HG03139 (cell line): Measurements from ENCODE around the gene EMC7.
A peak's percentile ranks its signal among the peaks of the same experiment; 100 is the strongest.
"Not testable (repeated sequence)": the region's sequence is repeated elsewhere in the genome, so short reads cannot be mapped to it uniquely, and the experiment has no call there.

Experiments
- ATAC-seq: cut with Tn5 transposase; IDR thresholded peaks from one replicate; pipeline ENCODE4 v1.9.1; 2021; ENCODE audit not compliant: unreplicated experiment

Gene EMC7

GRCh38 chr15:34101366-34102174, at the start of gene EMC7, which contains the start of gene PGBD4:
Gene EMC7 (minus strand): TSS chr15:34101862. CDS start chr15:34101839, 23 bp downstream.
Gene PGBD4 (plus strand): TSS chr15:34102083. CDS start chr15:34102532, 449 bp downstream.
- peak; percentile 98 for ATAC-seq

GRCh38 chr15:34147371-34148140, 45.9 kb upstream of the EMC7 start:
- ATAC-seq: no peak

- no peak for ATAC-seq
Measured at GRCh38 chr15:34133511-34133910, 31.8 kb upstream of the EMC7 start.

- no peak for ATAC-seq
Measured at GRCh38 chr15:34132881-34133280, 31.2 kb upstream of the EMC7 start.

- ATAC-seq: no peak
Measured at GRCh38 chr15:34128898-34129297, 27.2 kb upstream of the EMC7 start.

DNA sequence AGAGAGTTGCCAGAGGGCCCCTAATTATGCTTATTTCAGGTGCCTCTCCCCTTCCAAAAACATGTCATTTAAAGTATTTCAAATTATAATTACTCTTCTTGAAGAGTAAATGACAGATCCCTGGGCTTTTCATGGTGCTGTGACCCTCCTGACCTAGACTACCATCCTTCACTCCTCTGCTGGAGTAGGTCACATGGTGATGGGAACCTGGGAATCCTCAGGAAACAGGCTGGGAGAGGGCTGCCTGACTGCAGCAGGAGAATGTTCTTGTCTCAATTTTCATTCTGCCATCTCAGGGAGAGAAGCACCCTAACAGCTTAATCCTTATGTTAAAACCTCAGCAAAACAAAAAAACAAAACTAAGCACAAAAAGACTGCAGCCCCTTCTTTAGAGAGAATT, 24.9 kb upstream of the EMC7 start:
- ATAC-seq: no peak

DNA sequence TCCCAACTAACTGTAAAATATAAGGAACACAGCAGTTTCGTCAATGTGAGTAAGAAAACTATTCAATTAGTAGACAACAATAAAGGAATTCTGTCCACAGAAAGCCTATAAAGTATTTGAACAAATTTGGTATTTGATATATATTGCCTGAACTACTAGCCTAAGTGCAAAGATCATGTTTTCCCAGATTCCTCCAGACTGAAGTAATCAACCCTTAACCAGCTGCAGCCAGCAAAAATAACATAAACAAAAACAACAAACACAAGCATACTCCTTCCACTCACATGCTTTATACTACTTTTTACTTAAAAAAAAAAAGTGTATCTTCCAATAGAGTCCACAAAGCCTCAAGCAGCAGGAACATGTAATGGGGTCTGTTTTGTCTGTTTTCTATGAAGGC, 24.3 kb upstream of the EMC7 start:
- ATAC-seq: no peak

GRCh38 chr15:34124651-34125050, 23.0 kb upstream of the EMC7 start:
- no peak for ATAC-seq

GRCh38 chr15:34122771-34123183, 21.1 kb upstream of the EMC7 start:
- ATAC-seq: no peak

- not testable (repeated sequence) for ATAC-seq
Measured at GRCh38 chr15:34121786-34122185, 20.1 kb upstream of the EMC7 start.

DNA sequence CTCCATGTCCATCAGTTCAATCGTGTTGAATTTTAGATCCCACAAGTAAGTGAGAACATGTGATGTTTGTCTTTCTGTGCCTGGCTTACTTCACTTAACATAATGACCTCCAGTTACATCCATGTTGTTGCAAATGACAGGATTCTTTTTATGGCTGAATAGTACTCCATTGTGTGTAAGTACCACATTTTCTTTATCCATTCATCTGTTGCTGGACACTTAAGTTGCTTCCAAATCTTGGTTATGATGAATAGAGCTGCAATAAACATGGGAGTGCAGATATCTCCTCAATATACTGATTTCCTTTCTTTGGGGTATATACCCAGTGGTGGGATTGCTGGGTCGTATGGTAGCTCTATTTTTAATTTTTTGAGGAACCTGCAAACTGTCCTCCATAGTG, 18.8 kb upstream of the EMC7 start:
- ATAC-seq: not testable (repeated sequence)

DNA sequence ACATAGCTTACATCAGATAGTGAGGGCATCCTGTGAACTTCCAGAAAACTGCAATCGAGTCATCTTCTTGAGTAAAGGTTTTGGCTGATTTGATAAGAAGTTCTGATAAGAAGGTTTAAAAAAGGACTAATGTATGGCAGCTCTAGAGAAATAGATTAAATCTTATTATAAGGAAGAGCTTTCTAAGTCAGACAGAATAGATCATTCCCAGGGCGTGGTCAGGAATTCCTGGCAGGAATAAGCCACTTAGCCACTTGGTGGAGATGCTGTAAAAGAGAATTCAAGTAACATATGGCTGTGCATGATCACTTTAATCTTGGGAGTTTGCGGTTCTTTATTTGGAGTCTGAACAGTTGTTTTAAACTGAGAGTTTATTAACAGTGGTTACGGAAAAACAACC, 17.6 kb upstream of the EMC7 start:
- no peak for ATAC-seq

GRCh38 chr15:34116620-34117019, 15.0 kb upstream of the EMC7 start:
- ATAC-seq: no peak

- no peak for ATAC-seq
Measured at GRCh38 chr15:34114739-34115138, 13.1 kb upstream of the EMC7 start.

DNA sequence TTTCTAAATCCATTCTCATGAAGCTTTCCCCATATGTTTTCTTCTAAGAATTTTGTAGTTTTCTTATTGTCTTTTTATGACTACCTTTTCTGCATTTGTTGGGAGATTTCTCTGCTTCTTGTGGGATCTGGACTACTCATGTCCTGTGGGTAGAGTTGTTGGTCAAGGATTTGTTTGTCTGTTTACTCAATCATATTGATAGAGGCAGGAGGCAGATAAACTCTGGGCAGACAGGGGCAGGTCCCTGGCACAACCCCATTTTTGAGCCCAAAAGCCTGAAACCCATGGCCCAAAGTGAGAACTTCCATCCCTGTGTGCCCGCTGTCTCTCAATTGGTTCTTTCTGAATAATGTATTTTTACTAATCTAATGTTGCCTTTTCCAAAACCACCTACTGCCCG, 12.6 kb upstream of the EMC7 start:
- no peak for ATAC-seq

GRCh38 chr15:34111488-34111887, 9.8 kb upstream of the EMC7 start:
- ATAC-seq: no peak

DNA sequence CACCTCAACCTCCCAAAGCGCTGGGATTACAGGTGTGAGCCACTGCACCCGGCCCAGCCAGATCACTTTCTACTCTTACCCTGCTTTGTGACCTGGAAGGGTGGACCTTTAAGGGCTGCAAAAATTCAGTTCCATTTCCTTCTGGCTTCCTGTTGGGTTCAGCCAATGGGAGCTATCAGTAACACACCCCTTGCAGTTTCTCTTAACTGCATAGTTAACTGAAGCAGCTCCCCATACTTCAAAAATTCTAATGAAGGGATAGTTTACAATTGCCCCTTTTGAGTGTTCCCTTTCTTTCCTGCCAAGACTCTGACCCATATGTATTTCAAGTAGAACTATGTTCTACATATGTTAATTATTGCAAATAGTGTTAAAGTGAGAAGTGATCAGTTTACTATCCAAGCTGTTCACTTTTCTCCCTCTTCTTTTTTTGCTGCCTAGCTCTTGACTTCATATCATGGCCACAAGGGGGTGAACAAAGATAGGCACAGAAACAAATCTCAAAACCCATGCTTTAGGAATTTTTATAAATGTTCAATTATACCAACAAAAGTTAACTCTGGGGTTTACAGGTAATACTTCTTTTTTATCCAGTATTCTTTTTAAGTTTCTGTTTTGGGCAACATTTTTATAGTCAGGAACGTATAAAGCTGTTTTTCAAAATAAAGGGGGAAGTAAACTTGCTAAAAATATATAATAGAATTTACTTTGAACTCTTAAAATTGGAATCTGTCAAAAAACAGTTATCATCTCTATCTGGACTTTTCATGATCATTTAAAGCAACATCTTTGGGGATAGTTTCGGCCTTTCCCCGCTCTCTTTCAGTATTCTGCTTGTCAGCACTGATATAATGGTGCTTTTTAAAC, 8.4 kb upstream of the EMC7 start:
- no peak for ATAC-seq

DNA sequence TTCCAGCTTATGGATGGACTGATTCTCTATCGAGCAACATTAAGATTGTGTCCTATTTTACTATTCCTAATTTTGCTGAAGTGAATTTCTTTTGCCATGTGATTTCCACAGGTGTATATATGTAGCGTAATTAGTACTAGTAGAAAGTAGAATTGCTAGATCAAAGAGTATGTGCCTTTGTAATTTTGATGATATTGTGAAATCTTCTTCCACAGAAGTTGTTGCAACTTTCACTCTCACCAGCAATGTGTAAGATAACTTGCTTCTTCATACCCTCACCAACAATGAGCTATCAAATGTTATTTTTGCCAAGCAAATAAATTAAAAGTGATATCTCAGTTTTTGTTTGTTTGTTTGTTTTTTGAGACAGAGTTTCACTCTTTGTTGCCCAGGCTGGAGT, 5.7 kb upstream of the EMC7 start:
- no peak for ATAC-seq

DNA sequence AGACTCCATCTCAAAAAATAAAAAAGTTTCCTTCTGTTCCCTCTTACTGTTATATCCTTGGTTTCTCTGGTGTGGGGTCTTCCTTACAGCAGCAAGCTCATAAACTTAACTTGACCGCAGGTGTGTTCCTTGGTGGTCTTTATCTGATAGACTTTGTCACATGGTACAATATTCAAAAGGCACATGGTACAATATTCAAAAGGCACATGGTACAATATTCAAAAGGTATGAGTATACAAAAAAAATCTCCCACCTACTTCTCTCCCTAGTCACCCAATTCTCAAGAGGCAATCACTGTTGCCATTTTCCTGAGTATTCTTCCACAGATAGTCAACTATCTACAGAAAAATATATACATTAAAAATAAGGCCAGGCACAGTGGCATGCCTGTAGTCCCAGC, 4.8 kb upstream of the EMC7 start:
- ATAC-seq: no peak

- no peak for ATAC-seq
Measured at GRCh38 chr15:34102175-34102925, 688 bp upstream of the EMC7 start.

GRCh38 chr15:34099914-34100313, 1.7 kb downstream of the EMC7 start:
- ATAC-seq: no peak
